Kidney glomerular epithelial cell (primary cell): ENCODE measurements around the gene CRIP1.

Source experiments
- DNase-seq: peaks from one replicate; lab custom pipeline; 2025; lab: John Stamatoyannopoulos, UW

The CRIP1 gene

DNA sequence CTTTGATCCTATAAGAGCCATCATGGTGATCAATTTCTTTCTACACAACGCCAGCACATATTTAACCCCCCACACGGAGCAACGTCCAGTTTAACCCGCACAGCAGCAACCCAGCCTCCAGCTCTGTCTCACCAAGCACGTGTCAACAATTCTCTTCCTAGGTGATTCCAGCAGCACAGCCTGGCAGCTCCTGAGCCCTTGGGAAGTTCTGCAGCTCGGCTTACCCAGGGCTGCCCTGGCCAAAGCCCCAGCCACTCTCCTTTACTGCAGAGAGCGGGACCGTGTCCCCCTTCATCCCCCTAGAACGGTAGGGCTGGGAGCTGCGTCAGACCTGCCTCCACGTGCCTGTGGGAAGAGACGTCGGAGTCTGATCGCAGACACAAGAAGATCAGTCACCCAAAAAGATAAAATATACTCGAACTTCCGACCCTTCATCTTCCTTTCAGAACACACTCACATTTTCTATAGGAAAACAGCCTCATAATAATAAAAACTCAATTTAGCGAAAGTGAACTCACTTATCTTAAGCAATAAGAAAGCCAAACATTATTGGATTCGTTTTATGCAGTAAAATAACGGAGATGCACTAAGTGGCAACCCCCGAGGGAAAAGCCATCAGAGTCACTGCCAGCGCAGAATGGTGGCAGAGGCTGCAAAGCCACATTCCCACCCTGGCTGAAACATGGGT is 47.3 kb downstream of the CRIP1 start:
- no peak for DNase-seq

DNA sequence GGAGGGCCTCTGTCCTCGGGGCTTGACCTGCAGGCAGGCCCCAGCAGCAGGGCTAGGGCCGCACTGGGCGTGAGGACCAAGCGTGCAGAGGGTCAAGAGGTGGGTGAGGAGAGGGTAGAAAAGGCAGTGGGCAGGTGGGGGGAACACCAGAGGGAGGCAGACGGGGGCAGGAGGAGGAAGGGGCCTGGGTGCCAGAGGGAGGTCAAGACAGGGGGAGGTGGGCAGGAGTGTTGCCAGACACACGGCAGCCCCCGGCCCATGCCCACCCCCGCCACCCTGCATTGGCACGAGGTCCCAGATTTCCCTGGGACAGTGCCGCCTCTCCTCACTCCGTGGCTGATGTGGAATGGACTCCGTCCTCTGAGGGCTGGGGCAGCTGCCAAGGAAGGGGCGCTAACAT is 47.9 kb downstream of the CRIP1 start:
- no peak for DNase-seq

DNA sequence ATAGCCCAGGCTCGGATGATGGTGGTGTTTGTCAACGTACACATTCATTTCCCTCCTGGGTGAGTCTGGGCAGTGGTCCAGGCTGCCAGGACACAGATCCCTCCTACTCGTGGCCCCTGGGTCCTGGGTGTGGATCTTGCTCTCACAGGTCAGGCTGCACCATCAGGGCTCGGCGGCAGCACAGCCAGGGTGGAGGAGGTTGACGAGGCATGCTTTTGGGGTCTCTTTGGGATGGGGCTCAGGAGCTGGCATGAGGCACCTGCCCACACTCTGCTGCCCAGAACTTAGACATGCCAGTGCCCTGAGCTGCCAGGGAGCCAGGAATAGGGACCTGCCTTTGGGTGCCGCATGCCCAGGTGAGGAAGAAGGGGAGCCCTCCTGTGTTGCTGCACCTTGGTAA is 49.4 kb downstream of the CRIP1 start:
- DNase-seq: no peak

DNA sequence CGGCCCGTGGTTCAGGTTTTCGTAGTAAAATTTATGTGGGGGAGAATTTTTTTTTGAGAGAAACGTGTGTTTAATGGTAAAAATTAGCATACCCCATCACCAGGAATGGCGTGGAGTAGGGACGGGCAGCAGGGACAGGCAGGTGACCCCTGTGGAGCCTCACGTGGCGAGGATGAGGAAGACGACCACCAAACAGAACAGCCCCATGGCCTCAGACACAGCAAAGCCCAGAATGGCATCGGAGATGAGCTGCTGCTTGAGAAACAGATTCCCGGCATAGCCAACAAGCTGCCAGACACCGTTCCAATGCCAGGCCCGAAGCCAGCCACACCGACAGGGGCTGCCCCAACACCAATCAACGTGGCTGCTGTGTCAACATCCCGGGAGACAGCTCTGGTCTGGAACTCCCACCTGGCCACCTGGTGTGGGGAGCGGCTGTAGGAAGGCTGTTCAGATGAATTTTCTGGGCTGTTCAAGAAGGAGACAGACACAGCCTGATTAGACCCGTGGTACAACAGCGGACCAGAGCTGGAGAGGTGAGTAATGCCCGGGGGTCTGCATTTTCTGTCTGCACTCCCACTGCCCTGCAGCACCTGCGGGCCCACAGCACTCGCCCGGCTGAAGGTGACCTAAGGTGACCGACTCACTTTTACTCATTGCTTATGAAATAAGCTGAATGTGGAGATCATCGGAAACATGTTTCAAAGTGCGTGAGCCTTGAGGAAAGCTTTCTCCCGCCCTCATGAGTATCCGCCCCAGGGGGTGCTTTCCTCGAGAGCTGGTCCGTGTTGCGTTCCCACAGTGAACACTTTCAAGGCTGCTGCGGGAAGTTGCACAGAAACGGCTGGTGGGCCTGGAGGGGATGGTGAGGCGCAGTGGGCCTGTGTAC is 50.2 kb downstream of the CRIP1 start:
- DNase-seq: no peak

DNA sequence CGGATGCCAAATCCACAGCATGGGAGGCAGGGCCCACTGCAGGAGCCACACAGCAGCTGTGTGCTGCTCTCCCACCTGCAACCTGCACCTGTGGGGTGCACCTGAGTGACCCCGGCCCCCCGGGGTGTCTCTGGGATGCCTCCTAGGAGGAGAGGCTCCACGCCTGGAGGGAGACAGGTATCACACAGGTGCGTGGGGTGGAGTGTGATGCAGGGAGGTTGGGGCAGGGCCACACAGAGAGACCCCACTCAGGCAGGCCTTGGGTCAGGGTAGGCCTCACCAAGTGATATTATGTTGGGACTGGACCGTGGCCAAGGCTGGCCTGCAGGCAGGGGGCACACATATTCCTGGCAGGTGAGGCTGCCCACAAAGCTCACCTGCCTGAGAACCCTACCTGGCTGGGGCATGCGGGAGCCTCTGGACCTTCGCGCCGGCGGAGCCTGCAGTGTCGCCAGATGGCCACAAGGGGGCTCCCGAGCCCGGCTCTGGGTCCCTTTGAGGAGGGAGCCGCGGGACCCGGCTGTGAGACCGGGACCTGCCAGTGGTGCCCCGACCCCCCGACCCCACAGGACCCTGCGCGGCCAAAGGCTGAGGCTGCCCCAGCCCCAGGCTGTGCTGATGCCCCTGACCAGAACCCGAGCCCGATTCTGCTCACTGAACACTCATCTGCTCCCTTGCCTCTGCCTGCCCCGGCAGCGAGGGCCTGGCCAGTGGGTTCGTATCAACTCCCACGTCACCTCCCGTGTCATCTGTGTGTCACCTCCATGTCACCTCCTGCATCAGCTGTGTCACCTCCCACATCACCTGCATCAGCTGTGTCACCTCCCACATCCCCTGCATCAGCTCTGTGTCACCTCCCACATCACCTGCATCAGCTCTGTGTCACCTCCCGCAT is 51.1 kb downstream of the CRIP1 start:
- DNase-seq: peak; percentile 3
